WTC11 (cell line): ENCODE data around the gene COL4A3. TPM values are rescaled to one million over a fixed set of nuclear protein-coding genes. Genes with fewer than 3 reads are reported as not detected.

Source experiments
- ATAC-seq: fragments of 200-7000 bp; cut with Tn5 transposase; 2 replicates; pipeline ENCODE4 v1.10.0; 2021; ENCODE audit warnings: mild to moderate bottlenecking, moderate library complexity
- CTCF ChIA-PET: fragments of 300-600 bp; sonication (Branson Sonifier 250); formaldehyde crosslinking; loops from one replicate; lab custom pipeline; 2021; ENCODE audit warnings: antibody characterized with exemption; lab: Charles Lee
- POLR2A ChIA-PET: fragments of 350-600 bp; sonication (Branson Sonifier 250); formaldehyde crosslinking; loops from one replicate; lab custom pipeline; 2021; ENCODE audit warnings: antibody characterized with exemption; lab: Charles Lee
- DNase-seq: peaks from one replicate; pipeline ENCODE4 v3.0.0; 2021; ENCODE audit warnings: low spot score
- H3K27ac Mint-ChIP-seq: 2 replicates; pipeline ENCODE4 v1.8.0; 2021; ENCODE audit warnings: mixed read lengths
- H3K27me3 Mint-ChIP-seq: 2 replicates; pipeline ENCODE4 v1.8.0; 2021; ENCODE audit warnings: low read depth, mild to moderate bottlenecking, moderate library complexity, mixed read lengths
- H3K36me3 Mint-ChIP-seq: 2 replicates; pipeline ENCODE4 v1.8.0; 2021; ENCODE audit warnings: mixed read lengths
- H3K4me1 Mint-ChIP-seq: 2 replicates; pipeline ENCODE4 v1.8.0; 2022; ENCODE audit warnings: mixed read lengths
- H3K4me3 Mint-ChIP-seq: 2 replicates; pipeline ENCODE4 v1.8.0; 2021; ENCODE audit warnings: mild to moderate bottlenecking, moderate library complexity, mixed read lengths
- H3K9me3 Mint-ChIP-seq: 2 replicates; pipeline ENCODE4 v1.8.0; 2021; ENCODE audit warnings: mixed read lengths
- CBFB ChIP-seq: sonication (generic); formaldehyde crosslinking; IDR thresholded peaks from 2 replicates; pipeline ENCODE4 v1.8.1; 2022; ENCODE audit warnings: mild to moderate bottlenecking, low read depth, missing genetic modification reagents
- CREB1 ChIP-seq: sonication (generic); formaldehyde crosslinking; IDR thresholded peaks from 2 replicates; pipeline ENCODE4 v1.8.0; 2023; ENCODE audit warnings: mild to moderate bottlenecking, missing genetic modification reagents
- CREM ChIP-seq: sonication (generic); formaldehyde crosslinking; IDR thresholded peaks from 2 replicates; pipeline ENCODE4 v1.8.1; 2022; ENCODE audit warnings: mild to moderate bottlenecking, missing genetic modification reagents, moderate library complexity
- EMX1 ChIP-seq: fragments of 250-450 bp; sonication (Bioruptor Pico); IDR thresholded peaks from 2 replicates; pipeline ENCODE4 v1.8.0; 2021; ENCODE audit warnings: mild to moderate bottlenecking
- ESRRA ChIP-seq: sonication (generic); formaldehyde crosslinking; IDR thresholded peaks from 2 replicates; pipeline ENCODE4 v1.8.1; 2022; ENCODE audit warnings: mild to moderate bottlenecking, missing genetic modification reagents, borderline replicate concordance
- GRHL2 ChIP-seq: fragments of 250-450 bp; sonication (Bioruptor Pico); IDR thresholded peaks from 2 replicates; pipeline ENCODE4 v1.8.0; 2022; ENCODE audit warnings: mild to moderate bottlenecking, moderate library complexity; ENCODE audit not compliant: insufficient replicate concordance, severe bottlenecking
- GTF2I ChIP-seq: fragments of 250-450 bp; sonication (Bioruptor Pico); conservative IDR thresholded peaks from 2 replicates; pipeline ENCODE4 v1.4.0; 2021; ENCODE audit warnings: mild to moderate bottlenecking
- MXD4 ChIP-seq: fragments of 250-450 bp; sonication (Bioruptor Pico); IDR thresholded peaks from 2 replicates; pipeline ENCODE4 v1.8.0; 2021; ENCODE audit warnings: mild to moderate bottlenecking, moderate library complexity, borderline replicate concordance
- PREB ChIP-seq: sonication (generic); formaldehyde crosslinking; IDR thresholded peaks from 2 replicates; pipeline ENCODE4 v1.8.1; 2022; ENCODE audit warnings: mild to moderate bottlenecking, missing genetic modification reagents, moderate library complexity, borderline replicate concordance
- RELA ChIP-seq: sonication (generic); formaldehyde crosslinking; IDR thresholded peaks from 2 replicates; pipeline ENCODE4 v1.8.1; 2022; ENCODE audit warnings: missing genetic modification reagents, mild to moderate bottlenecking, borderline replicate concordance
- SMAD3 ChIP-seq: sonication (generic); formaldehyde crosslinking; IDR thresholded peaks from 2 replicates; pipeline ENCODE4 v1.8.0; 2022; ENCODE audit warnings: missing genetic modification reagents, mild to moderate bottlenecking, borderline replicate concordance
- SMAD4 ChIP-seq: sonication (generic); formaldehyde crosslinking; IDR thresholded peaks from 2 replicates; pipeline ENCODE4 v1.8.0; 2022; ENCODE audit warnings: mild to moderate bottlenecking, missing genetic modification reagents
- SP1 ChIP-seq: sonication (generic); formaldehyde crosslinking; conservative IDR thresholded peaks from 2 replicates; pipeline ENCODE4 v1.8.1; 2022; ENCODE audit warnings: missing genetic modification reagents
- TEAD4 ChIP-seq: sonication (generic); formaldehyde crosslinking; IDR thresholded peaks from 2 replicates; pipeline ENCODE4 v1.8.0; 2022; ENCODE audit warnings: mild to moderate bottlenecking, missing genetic modification reagents
- USF1 ChIP-seq: sonication (generic); formaldehyde crosslinking; IDR thresholded peaks from 2 replicates; pipeline ENCODE4 v1.8.0; 2022; ENCODE audit warnings: mild to moderate bottlenecking, missing genetic modification reagents
- USF2 ChIP-seq: sonication (generic); formaldehyde crosslinking; IDR thresholded peaks from 2 replicates; pipeline ENCODE4 v1.8.1; 2023; ENCODE audit warnings: mild to moderate bottlenecking, missing genetic modification reagents, moderate library complexity
- ZBTB21 ChIP-seq: sonication (generic); formaldehyde crosslinking; IDR thresholded peaks from 2 replicates; pipeline ENCODE4 v1.8.1; 2023; ENCODE audit warnings: mild to moderate bottlenecking, missing genetic modification reagents, borderline replicate concordance
- ZNF138 ChIP-seq: sonication (generic); formaldehyde crosslinking; conservative IDR thresholded peaks from 2 replicates; pipeline ENCODE4 v1.8.1; 2022; ENCODE audit warnings: mild to moderate bottlenecking, moderate library complexity, missing genetic modification reagents
- ZNF232 ChIP-seq: sonication (generic); formaldehyde crosslinking; IDR thresholded peaks from 2 replicates; pipeline ENCODE4 v1.8.0; 2022; ENCODE audit warnings: mild to moderate bottlenecking, missing genetic modification reagents
- ZNF396 ChIP-seq: fragments of 250-450 bp; sonication (Bioruptor Pico); IDR thresholded peaks from 2 replicates; pipeline ENCODE4 v1.8.0; 2021; ENCODE audit warnings: mild to moderate bottlenecking, moderate library complexity, borderline replicate concordance
- total RNA-seq: library from RNA; stranded (reverse); gene quantifications from 3 replicates; pipeline ENCODE4 v1.2.3, GENCODE V29; 2021
- TF ChIP-seq, protein P1 (sequence below): fragments of 250-450 bp; sonication (Bioruptor Pico); IDR thresholded peaks from 2 replicates; pipeline ENCODE4 v1.8.0; 2021; ENCODE audit warnings: mild to moderate bottlenecking
- TF ChIP-seq, protein P2 (sequence below): sonication (generic); formaldehyde crosslinking; IDR thresholded peaks from 2 replicates; pipeline ENCODE4 v1.8.0; 2023; ENCODE audit warnings: mild to moderate bottlenecking, missing genetic modification reagents
- TF ChIP-seq, protein P3 (sequence below): sonication (generic); formaldehyde crosslinking; IDR thresholded peaks from 2 replicates; pipeline ENCODE4 v1.8.1; 2022; ENCODE audit warnings: low read depth, mild to moderate bottlenecking, moderate library complexity, missing genetic modification reagents, borderline replicate concordance
- TF ChIP-seq, protein P4 (sequence below): sonication (generic); formaldehyde crosslinking; conservative IDR thresholded peaks from 2 replicates; pipeline ENCODE4 v1.8.1; 2022; ENCODE audit warnings: mild to moderate bottlenecking, missing genetic modification reagents

Gene COL4A3
- total RNA-seq, 1 experiment from 2014 or later, result 0.90 TPM

GRCh38 chr2:227118353-227118752 lies 46.1 kb upstream of the COL4A3 start (continued):
- TF ChIP-seq, protein P1, sequence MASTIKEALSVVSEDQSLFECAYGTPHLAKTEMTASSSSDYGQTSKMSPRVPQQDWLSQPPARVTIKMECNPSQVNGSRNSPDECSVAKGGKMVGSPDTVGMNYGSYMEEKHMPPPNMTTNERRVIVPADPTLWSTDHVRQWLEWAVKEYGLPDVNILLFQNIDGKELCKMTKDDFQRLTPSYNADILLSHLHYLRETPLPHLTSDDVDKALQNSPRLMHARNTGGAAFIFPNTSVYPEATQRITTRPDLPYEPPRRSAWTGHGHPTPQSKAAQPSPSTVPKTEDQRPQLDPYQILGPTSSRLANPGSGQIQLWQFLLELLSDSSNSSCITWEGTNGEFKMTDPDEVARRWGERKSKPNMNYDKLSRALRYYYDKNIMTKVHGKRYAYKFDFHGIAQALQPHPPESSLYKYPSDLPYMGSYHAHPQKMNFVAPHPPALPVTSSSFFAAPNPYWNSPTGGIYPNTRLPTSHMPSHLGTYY (CRISPR knock-in tag), result no peak

DNA sequence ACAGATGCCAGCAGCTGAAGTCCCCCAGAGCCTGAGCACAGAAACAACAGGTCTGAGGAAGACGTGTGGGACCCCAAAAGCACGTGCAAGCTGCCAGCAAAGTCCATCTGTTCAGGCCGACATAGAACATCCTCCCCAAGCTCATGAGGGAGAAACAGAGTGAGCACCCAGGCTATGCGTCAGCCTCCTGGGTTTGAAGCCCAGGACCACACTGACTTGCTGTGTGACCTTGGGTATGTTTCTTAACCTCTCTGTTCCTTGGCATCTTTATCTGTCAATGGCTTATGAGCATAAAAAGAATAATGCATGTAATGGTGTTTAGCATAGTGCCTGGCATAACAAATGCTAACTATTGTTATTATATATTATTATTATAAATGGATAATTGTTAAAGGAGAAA lies 40.7 kb upstream of the COL4A3 start:
- no peaks in the 10 kb centered on the region for H3K36me3 Mint-ChIP-seq
- DNase-seq, result no peak
- H3K27me3 Mint-ChIP-seq, result no peaks in the 10 kb centered on the region
- no peaks in the 10 kb centered on the region for H3K9me3 Mint-ChIP-seq
- no peak for ATAC-seq
- ChIA-PET CTCF (no interaction called here), POLR2A (no interaction called here)
- TF ChIP-seq PREB (no peak), USF1 (no peak), ZNF396 (no peak), CBFB (no peak), USF2 (no peak), SMAD4 (CRISPR knock-in tag) (no peak), ZBTB21 (CRISPR knock-in tag) (no peak), CREM (CRISPR knock-in tag) (no peak), SP1 (no peak), CREB1 (CRISPR knock-in tag) (no peak), GRHL2 (CRISPR knock-in tag) (no peak), ZNF232 (CRISPR knock-in tag) (no peak), GTF2I (CRISPR knock-in tag) (no peak)
- peaks cover 9% of the 10 kb centered on the region for H3K4me1 Mint-ChIP-seq
- H3K4me3 Mint-ChIP-seq, result no peak overlapping the region
- H3K27ac Mint-ChIP-seq, result no peak overlapping the region

DNA sequence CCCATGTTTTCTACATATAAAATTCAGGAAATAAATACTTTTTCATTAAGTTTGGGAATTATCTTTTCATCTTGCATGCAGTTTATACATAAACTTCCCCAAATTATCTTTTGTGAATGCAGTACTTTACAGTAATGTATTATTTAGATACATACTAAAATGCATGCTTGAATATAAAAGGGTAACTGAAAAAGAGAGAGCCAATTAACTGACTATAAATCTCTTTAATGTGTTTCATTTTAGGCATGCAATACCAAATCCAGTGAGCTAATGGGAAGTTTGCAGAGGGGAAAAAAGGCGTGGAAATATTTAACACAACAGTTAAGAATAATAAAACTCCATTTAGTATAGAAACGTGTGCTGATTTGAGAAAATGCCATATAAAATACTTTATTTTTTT lies 39.6 kb upstream of the COL4A3 start:
- Mint-ChIP-seq H3K4me1 (peaks cover 9% of the 10 kb centered on the region), H3K36me3 (no peaks in the 10 kb centered on the region), H3K9me3 (no peaks in the 10 kb centered on the region), H3K27ac (no peak overlapping the region), H3K4me3 (no peak overlapping the region), H3K27me3 (no peaks in the 10 kb centered on the region)
- ChIA-PET CTCF (interaction anchor here (0.6 to 2.1 kb wide), 16 partner anchors 10 to 572 kb away, joined by 3 to 19 read pairs (median 3); partner anchors contain the start of gene MFF), POLR2A (no interaction called here)
- no peak for DNase-seq
- no peak for ATAC-seq
- TF ChIP-seq RELA (CRISPR knock-in tag) (no peak), PREB (no peak), ESRRA (CRISPR knock-in tag) (no peak), TEAD4 (CRISPR knock-in tag) (no peak), MXD4 (no peak), SMAD3 (CRISPR knock-in tag) (no peak), EMX1 (CRISPR knock-in tag) (no peak), ZNF138 (no peak)
- TF ChIP-seq, protein P1 (CRISPR knock-in tag), result no peak
- TF ChIP-seq, protein P2, sequence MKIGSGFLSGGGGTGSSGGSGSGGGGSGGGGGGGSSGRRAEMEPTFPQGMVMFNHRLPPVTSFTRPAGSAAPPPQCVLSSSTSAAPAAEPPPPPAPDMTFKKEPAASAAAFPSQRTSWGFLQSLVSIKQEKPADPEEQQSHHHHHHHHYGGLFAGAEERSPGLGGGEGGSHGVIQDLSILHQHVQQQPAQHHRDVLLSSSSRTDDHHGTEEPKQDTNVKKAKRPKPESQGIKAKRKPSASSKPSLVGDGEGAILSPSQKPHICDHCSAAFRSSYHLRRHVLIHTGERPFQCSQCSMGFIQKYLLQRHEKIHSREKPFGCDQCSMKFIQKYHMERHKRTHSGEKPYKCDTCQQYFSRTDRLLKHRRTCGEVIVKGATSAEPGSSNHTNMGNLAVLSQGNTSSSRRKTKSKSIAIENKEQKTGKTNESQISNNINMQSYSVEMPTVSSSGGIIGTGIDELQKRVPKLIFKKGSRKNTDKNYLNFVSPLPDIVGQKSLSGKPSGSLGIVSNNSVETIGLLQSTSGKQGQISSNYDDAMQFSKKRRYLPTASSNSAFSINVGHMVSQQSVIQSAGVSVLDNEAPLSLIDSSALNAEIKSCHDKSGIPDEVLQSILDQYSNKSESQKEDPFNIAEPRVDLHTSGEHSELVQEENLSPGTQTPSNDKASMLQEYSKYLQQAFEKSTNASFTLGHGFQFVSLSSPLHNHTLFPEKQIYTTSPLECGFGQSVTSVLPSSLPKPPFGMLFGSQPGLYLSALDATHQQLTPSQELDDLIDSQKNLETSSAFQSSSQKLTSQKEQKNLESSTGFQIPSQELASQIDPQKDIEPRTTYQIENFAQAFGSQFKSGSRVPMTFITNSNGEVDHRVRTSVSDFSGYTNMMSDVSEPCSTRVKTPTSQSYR, result no peak
- TF ChIP-seq, protein P3, sequence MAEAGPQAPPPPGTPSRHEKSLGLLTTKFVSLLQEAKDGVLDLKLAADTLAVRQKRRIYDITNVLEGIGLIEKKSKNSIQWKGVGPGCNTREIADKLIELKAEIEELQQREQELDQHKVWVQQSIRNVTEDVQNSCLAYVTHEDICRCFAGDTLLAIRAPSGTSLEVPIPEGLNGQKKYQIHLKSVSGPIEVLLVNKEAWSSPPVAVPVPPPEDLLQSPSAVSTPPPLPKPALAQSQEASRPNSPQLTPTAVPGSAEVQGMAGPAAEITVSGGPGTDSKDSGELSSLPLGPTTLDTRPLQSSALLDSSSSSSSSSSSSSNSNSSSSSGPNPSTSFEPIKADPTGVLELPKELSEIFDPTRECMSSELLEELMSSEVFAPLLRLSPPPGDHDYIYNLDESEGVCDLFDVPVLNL, result no peak
- TF ChIP-seq, protein P4, sequence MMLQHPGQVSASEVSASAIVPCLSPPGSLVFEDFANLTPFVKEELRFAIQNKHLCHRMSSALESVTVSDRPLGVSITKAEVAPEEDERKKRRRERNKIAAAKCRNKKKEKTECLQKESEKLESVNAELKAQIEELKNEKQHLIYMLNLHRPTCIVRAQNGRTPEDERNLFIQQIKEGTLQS (CRISPR knock-in tag), result no peak
